Measurements from ENCODE around the gene OR51B2. TPM values are rescaled to one million over a fixed set of nuclear protein-coding genes. Genes with fewer than 3 reads are reported as not detected.
A peak's percentile ranks its signal among the peaks of the same experiment; 100 is the strongest.

Gene OR51B2
- polyA plus RNA-seq, 1 experiment, result not detected

- CTCF ChIA-PET, result interaction anchor here (0.7 to 2.0 kb wide), 2 partner anchors 8 to 77 kb away, joined by 3 to 5 read pairs; no protein-coding TSS in a partner anchor
- Histone ChIP-seq H3K4me3 (ENCODE audit: low read depth, low read length) (no peak overlapping the region), H3K36me3 (ENCODE audit: control insufficient read depth, insufficient read depth, low read length) (no peaks in the 10 kb centered on the region), H3K27me3 (ENCODE audit: control insufficient read depth, insufficient read depth, low read length) (no peaks in the 10 kb centered on the region)
- POLR2A ChIA-PET, result no interaction called here
- DNase-seq (ENCODE audit: low read depth), result no peak
- no peak for TF ChIP-seq CTCF (IDR thresholded peaks at IDR 0.05; ENCODE audit: insufficient read depth, low read depth, low read length)
Measured at GRCh38 chr11:5282628-5283027, 41.5 kb downstream of the OR51B2 start.

DNA sequence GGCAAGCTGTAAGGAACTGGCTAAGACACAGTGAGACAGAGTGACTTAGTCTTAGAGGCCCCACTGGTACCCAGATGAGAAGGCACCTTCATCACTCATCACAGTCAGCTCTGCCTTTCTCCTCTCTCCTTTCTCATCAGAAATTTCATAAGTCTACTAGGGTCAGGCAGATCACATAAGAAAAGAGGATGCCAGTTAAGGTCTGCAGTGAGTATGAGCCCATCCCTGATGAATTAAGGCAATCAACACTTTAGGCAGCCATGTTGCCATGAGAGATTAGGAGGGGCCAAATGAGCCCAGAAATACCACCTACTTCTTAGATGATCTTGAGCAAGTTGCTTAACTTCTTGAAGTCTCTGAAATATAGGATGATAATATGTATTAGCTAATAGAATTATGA, 42.5 kb downstream of the OR51B2 start:
- no peak for DNase-seq (ENCODE audit: low read depth)
- ChIA-PET CTCF (interaction anchor here (0.6 to 2.0 kb wide), 3 partner anchors 9 to 1691 kb away, joined by 3 to 5 read pairs (median 3); no protein-coding TSS in a partner anchor), POLR2A (no interaction called here)
- Histone ChIP-seq H3K4me3 (ENCODE audit: low read depth, low read length) (no peak overlapping the region), H3K36me3 (ENCODE audit: control insufficient read depth, insufficient read depth, low read length) (no peaks in the 10 kb centered on the region), H3K27me3 (ENCODE audit: control insufficient read depth, insufficient read depth, low read length) (no peaks in the 10 kb centered on the region)
- TF ChIP-seq CTCF (IDR thresholded peaks at IDR 0.05; ENCODE audit: insufficient read depth, low read depth, low read length), result no peak

- TF ChIP-seq CTCF (IDR thresholded peaks at IDR 0.05; ENCODE audit: insufficient read depth, low read depth, low read length), result no peak
- POLR2A ChIA-PET, result no interaction called here
Measured at GRCh38 chr11:5280582-5281102, 43.5 kb downstream of the OR51B2 start.

GRCh38 chr11:5279471-5280090, 44.5 kb downstream of the OR51B2 start:
- ChIA-PET POLR2A (no interaction called here), CTCF (interaction anchor here (1.0 to 3.3 kb wide), 3 partner anchors 9 to 85 kb away, joined by 3 to 11 read pairs (median 5); no protein-coding TSS in a partner anchor)
- no peak for TF ChIP-seq CTCF (IDR thresholded peaks at IDR 0.05; ENCODE audit: insufficient read depth, low read depth, low read length)
- H3K36me3 ChIP-seq (ENCODE audit: control insufficient read depth, insufficient read depth, low read length), result no peaks in the 10 kb centered on the region
- H3K27me3 ChIP-seq (ENCODE audit: control insufficient read depth, insufficient read depth, low read length), result no peaks in the 10 kb centered on the region
- DNase-seq (ENCODE audit: low read depth), result no peak
- H3K4me3 ChIP-seq (ENCODE audit: low read depth, low read length), result no peak overlapping the region

More at GRCh38 chr11:5280582-5281102, 43.5 kb downstream of the OR51B2 start:
- CTCF ChIA-PET, result interaction anchor here (0.6 to 3.3 kb wide), 3 partner anchors 8 to 79 kb away, joined by 3 to 11 read pairs (median 5); no protein-coding TSS in a partner anchor
- no peaks in the 10 kb centered on the region for H3K27me3 ChIP-seq (ENCODE audit: control insufficient read depth, insufficient read depth, low read length)
- DNase-seq (ENCODE audit: low read depth), result peak; percentile 97
- no peak overlapping the region for H3K4me3 ChIP-seq (ENCODE audit: low read depth, low read length)
- H3K36me3 ChIP-seq (ENCODE audit: control insufficient read depth, insufficient read depth, low read length), result no peaks in the 10 kb centered on the region

GRCh38 chr11:5277807-5278382, 46.2 kb downstream of the OR51B2 start:
- ChIA-PET CTCF (interaction anchor here (1.2 to 3.3 kb wide), 3 partner anchors 11 to 17 kb away, joined by 3 to 11 read pairs (median 5); no protein-coding TSS in a partner anchor), POLR2A (interaction anchor here (0.6 kb wide), 1 partner anchor 10 kb away, joined by 3 read pairs; no protein-coding TSS in a partner anchor)
- DNase-seq (ENCODE audit: low read depth), result no peak
- TF ChIP-seq CTCF (IDR thresholded peaks at IDR 0.05; ENCODE audit: insufficient read depth, low read depth, low read length), result no peak
- Histone ChIP-seq H3K4me3 (ENCODE audit: low read depth, low read length) (no peak overlapping the region), H3K36me3 (ENCODE audit: control insufficient read depth, insufficient read depth, low read length) (no peaks in the 10 kb centered on the region), H3K27me3 (ENCODE audit: control insufficient read depth, insufficient read depth, low read length) (no peaks in the 10 kb centered on the region)

Measured in BJ (cell line).